ENCODE results near the gene TENT5C. TPM values are rescaled to one million over a fixed set of nuclear protein-coding genes. Genes with fewer than 3 reads are reported as not detected.
"Not testable (repeated sequence)": the region's sequence is repeated elsewhere in the genome, so short reads cannot be mapped to it uniquely, and the experiment has no call there.

The TENT5C gene
- 0.05 TPM in 1 of 2 replicates, not detected in the other for total RNA-seq (2022)
- percentile 21 among the genes with signal in this experiment for Bru-seq, nascent RNA
- percentile 18 among the genes with signal in this experiment for BruChase-seq, experiment 1, labeled RNA remaining after a 6-hour chase
- BruChase-seq, experiment 2, labeled RNA remaining after a 2-hour chase, result percentile 20 among the genes with signal in this experiment
- long read RNA-seq, result 0 reads

GRCh38 chr1:117605774-117606648, at the start of gene TENT5C:
TSS of gene TENT5C (plus strand) at chr1:117606048. CDS start at chr1:117622869, 16,821 bp downstream.
- no peaks in the 10 kb centered on the region for H3K9me3 Mint-ChIP-seq (ENCODE audit: unreplicated experiment)
- no TSS peak for BruUV-seq (replicated peaks)
- intact Hi-C loops (cut with micrococcal nuclease), result loop anchor here (1.0 kb wide), 1 partner anchor 147 kb away; no protein-coding TSS in a partner anchor
- peak; percentile 98 for DNase-seq (ENCODE audit: unreplicated experiment)
- POLR2A ChIA-PET, result interaction anchor here (0.7 to 1.6 kb wide), 8 partner anchors 11 to 239 kb away, joined by 3 to 10 read pairs (median 4); partner anchors contain the start of gene MAN1A2
- H3K36me3 Mint-ChIP-seq (ENCODE audit: insufficient read depth, unreplicated experiment), result peaks cover 5% of the 10 kb centered on the region
- peak within 1 kb of the TSS; percentile 42 for H3K27ac Mint-ChIP-seq (ENCODE audit: low read depth, unreplicated experiment)
- CTCF ChIA-PET, result interaction anchor here (0.6 to 4.0 kb wide), 4 partner anchors 15 to 289 kb away, joined by 3 to 29 read pairs (median 3); no protein-coding TSS in a partner anchor
- TF ChIP-seq, protein P1, sequence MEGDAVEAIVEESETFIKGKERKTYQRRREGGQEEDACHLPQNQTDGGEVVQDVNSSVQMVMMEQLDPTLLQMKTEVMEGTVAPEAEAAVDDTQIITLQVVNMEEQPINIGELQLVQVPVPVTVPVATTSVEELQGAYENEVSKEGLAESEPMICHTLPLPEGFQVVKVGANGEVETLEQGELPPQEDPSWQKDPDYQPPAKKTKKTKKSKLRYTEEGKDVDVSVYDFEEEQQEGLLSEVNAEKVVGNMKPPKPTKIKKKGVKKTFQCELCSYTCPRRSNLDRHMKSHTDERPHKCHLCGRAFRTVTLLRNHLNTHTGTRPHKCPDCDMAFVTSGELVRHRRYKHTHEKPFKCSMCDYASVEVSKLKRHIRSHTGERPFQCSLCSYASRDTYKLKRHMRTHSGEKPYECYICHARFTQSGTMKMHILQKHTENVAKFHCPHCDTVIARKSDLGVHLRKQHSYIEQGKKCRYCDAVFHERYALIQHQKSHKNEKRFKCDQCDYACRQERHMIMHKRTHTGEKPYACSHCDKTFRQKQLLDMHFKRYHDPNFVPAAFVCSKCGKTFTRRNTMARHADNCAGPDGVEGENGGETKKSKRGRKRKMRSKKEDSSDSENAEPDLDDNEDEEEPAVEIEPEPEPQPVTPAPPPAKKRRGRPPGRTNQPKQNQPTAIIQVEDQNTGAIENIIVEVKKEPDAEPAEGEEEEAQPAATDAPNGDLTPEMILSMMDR (IDR thresholded peaks at IDR 0.05; ENCODE audit: unreplicated experiment), result no peak
- no peaks in the 10 kb centered on the region for H3K4me1 Mint-ChIP-seq (ENCODE audit: insufficient read depth, unreplicated experiment)
- peak within 1 kb of the TSS; percentile 97 for H3K4me3 Mint-ChIP-seq (ENCODE audit: unreplicated experiment)
- H3K27me3 Mint-ChIP-seq (ENCODE audit: insufficient read depth, unreplicated experiment), result peaks cover 36% of the 10 kb centered on the region

GRCh38 chr1:117556341-117556740, 49.5 kb upstream of the TENT5C start:
- Mint-ChIP-seq H3K4me3 (ENCODE audit: unreplicated experiment) (no peak overlapping the region), H3K27me3 (ENCODE audit: insufficient read depth, unreplicated experiment) (peaks cover 9% of the 10 kb centered on the region), H3K9me3 (ENCODE audit: unreplicated experiment) (peaks cover 8% of the 10 kb centered on the region), H3K27ac (ENCODE audit: low read depth, unreplicated experiment) (no peak overlapping the region), H3K36me3 (ENCODE audit: insufficient read depth, unreplicated experiment) (no peaks in the 10 kb centered on the region), H3K4me1 (ENCODE audit: insufficient read depth, unreplicated experiment) (no peaks in the 10 kb centered on the region)
- BruUV-seq (replicated peaks), result no TSS peak
- ChIA-PET CTCF (interaction anchor here (0.6 kb wide), 1 partner anchor 21 kb away, joined by 4 read pairs; no protein-coding TSS in a partner anchor), POLR2A (interaction anchor here (0.6 kb wide), 1 partner anchor 22 kb away, joined by 4 read pairs; no protein-coding TSS in a partner anchor)
- intact Hi-C loops (cut with micrococcal nuclease), result no loop called here
- TF ChIP-seq, protein P1 (IDR thresholded peaks at IDR 0.05; ENCODE audit: unreplicated experiment), result no peak
- DNase-seq (ENCODE audit: unreplicated experiment), result no peak

DNA sequence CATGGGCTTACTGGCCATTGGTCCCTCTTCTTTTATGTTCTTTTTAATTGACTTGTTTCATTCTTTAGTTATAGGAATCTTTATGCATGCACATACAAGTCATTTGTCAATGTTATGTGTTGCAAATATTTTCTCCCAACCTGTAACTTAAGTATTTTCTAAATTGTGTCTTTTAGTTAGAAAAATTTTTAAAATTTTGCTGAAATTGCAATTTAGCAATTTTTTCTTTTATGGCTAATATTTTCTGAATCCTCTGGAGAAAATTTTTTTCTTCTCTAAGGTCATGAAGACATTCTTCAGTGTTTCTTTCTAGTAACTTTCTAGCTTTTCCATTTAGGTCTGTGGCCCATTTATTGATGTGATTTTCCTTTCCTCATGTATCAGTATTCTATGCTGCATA, 48.9 kb upstream of the TENT5C start:
- Mint-ChIP-seq H3K36me3 (ENCODE audit: insufficient read depth, unreplicated experiment) (no peaks in the 10 kb centered on the region), H3K27me3 (ENCODE audit: insufficient read depth, unreplicated experiment) (peaks cover 9% of the 10 kb centered on the region), H3K4me3 (ENCODE audit: unreplicated experiment) (no peak overlapping the region), H3K27ac (ENCODE audit: low read depth, unreplicated experiment) (no peak overlapping the region), H3K9me3 (ENCODE audit: unreplicated experiment) (peaks cover 8% of the 10 kb centered on the region), H3K4me1 (ENCODE audit: insufficient read depth, unreplicated experiment) (no peaks in the 10 kb centered on the region)
- no peak for DNase-seq (ENCODE audit: unreplicated experiment)
- TF ChIP-seq, protein P1 (IDR thresholded peaks at IDR 0.05; ENCODE audit: unreplicated experiment), result no peak
- BruUV-seq (replicated peaks), result no TSS peak
- intact Hi-C loops (cut with micrococcal nuclease), result no loop called here
- ChIA-PET POLR2A (interaction anchor here (0.6 kb wide), 1 partner anchor 44 kb away, joined by 3 read pairs; no protein-coding TSS in a partner anchor), CTCF (no interaction called here)

DNA sequence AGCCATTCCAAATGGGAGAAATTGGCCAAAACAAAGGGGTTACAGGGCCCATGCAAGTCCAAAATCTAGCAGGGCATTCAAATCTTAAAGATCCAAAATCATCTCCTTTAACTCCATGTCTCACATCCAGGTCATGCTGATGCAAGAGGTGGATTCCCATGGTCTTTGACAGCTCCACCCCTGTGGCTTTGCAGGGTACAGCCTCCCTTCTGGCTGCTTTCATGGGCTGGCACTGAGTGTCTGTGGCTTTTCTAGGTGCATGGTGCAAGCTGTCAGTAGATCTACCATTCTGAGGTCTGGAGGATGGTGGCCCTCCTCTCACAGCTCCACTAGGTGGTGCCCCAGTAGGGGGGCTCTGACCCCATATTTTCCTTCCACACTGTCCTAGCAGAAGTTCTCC, 47.4 kb upstream of the TENT5C start:
- BruUV-seq (replicated peaks); POLR2A ChIA-PET; intact Hi-C loops (cut with micrococcal nuclease); H3K4me3 Mint-ChIP-seq (ENCODE audit: unreplicated experiment); H3K27ac Mint-ChIP-seq (ENCODE audit: low read depth, unreplicated experiment); H3K9me3 Mint-ChIP-seq (ENCODE audit: unreplicated experiment); H3K27me3 Mint-ChIP-seq (ENCODE audit: insufficient read depth, unreplicated experiment); H3K4me1 Mint-ChIP-seq (ENCODE audit: insufficient read depth, unreplicated experiment); DNase-seq (ENCODE audit: unreplicated experiment); H3K36me3 Mint-ChIP-seq (ENCODE audit: insufficient read depth, unreplicated experiment): not testable (repeated sequence)
- CTCF ChIA-PET, result interaction anchor here (0.9 to 1.4 kb wide), 2 partner anchors 23 to 196 kb away, joined by 3 to 5 read pairs; no protein-coding TSS in a partner anchor
